Spleen (tissue), 7 donors: Measurements from ENCODE around the gene TRIOBP.

Experiments used
- CTCF ChIP-seq, 11 experiments: fragments of 200-600 bp in 7 of 11; fragments of 450-650 bp in 4 of 11; sonication (generic) in 4 of 11; IDR thresholded peaks in 8 of 11; conservative IDR thresholded peaks in 3 of 11; 1 replicate in 7 of 11; 2 replicates in 4 of 11; pipeline versions ENCODE4 v1.4.0 to v1.8.0; 2016 to 2021; ENCODE audit warnings: antibody characterized with exemption in 11 of 11, inconsistent platforms in 4 of 11, mild to moderate bottlenecking in 1 of 11
- POLR2A ChIP-seq, 3 donors: fragments of 450-650 bp; IDR thresholded peaks; one replicate each; pipeline ENCODE4 v1.5.1; 2017; ENCODE audit warnings: antibody characterized with exemption in 3 of 3, mild to moderate bottlenecking in 1 of 3
- POLR2AphosphoS5 ChIP-seq, 3 donors: sonication (generic); formaldehyde crosslinking; IDR thresholded peaks; one replicate each; pipeline ENCODE4 v1.5.1; 2017; ENCODE audit warnings: antibody characterized with exemption in 3 of 3
- donor health status: DM: no; HTN: no; CAD: no; lungs with moderate emphysema.
- donor health status: DM: no; HTN: no; CAD: no.
- donor health status: DM: no; HTN: no; CAD: no.

GRCh38 chr22:37774728-37775127, 77.9 kb downstream of the TRIOBP start:
- TF ChIP-seq CTCF (IDR thresholded peaks at IDR 0.05 in 8 of 11, conservative IDR thresholded peaks at IDR 0.05 in 3 of 11) (no peak), POLR2A (IDR thresholded peaks at IDR 0.05) (no peak), POLR2AphosphoS5 (IDR thresholded peaks at IDR 0.05) (peak in 2 of 3 donors; percentile 28 to 58)
